ENCODE results near the gene SLC12A4.
"Not testable (repeated sequence)": the region's sequence is repeated elsewhere in the genome, so short reads cannot be mapped to it uniquely, and the experiment has no call there.

- TF ChIP-seq CTCF (optimal IDR thresholded peaks at IDR 0.05 in 1 of 3, IDR thresholded peaks at IDR 0.05 in 1 of 3, conservative IDR thresholded peaks at IDR 0.05 in 1 of 3; ENCODE audit: extremely low read depth in 1 of 3, insufficient read depth in 2 of 3, low read length in 3 of 3); EZH2 (IDR thresholded peaks at IDR 0.05; ENCODE audit: low read length): not testable (repeated sequence)
These were observed 41.4 kb upstream of the SLC12A4 start for GRCh38 chr16:68009872-68010271.

All from keratinocyte (primary cell).